LNCAP (cell line): ENCODE measurements around the gene PLPPR3.

Experiments
- CTCF ChIP-seq: fragments of 450-650 bp; IDR thresholded peaks from 2 replicates; pipeline ENCODE4 v1.5.1; 2017; ENCODE audit warnings: mild to moderate bottlenecking

PLPPR3 gene

GRCh38 chr19:827314-827709 lies 5.6 kb upstream of the PLPPR3 start:
- no peak for TF ChIP-seq CTCF

GRCh38 chr19:825897-826644 lies 4.3 kb upstream of the PLPPR3 start:
- no peak for TF ChIP-seq CTCF

GRCh38 chr19:824885-825284 lies 3.1 kb upstream of the PLPPR3 start:
- TF ChIP-seq CTCF: no peak

GRCh38 chr19:823565-824121 lies 1.9 kb upstream of the PLPPR3 start:
- TF ChIP-seq CTCF: no peak

GRCh38 chr19:821231-821824 lies 427 bp downstream of the PLPPR3 start:
- no peak for TF ChIP-seq CTCF

GRCh38 chr19:816500-816857 lies 5.3 kb downstream of the PLPPR3 start:
- TF ChIP-seq CTCF: no peak

GRCh38 chr19:815775-816499 lies 5.8 kb downstream of the PLPPR3 start:
- no peak for TF ChIP-seq CTCF
